Activated CD8-positive, alpha-beta T cell treated with anti-CD3 and anti-CD28 coated beads for 36 hours (primary cell): ENCODE results near the gene GAB3. TPM values are rescaled to one million over a fixed set of nuclear protein-coding genes. Genes with fewer than 3 reads are reported as not detected.
"Not testable (repeated sequence)": the region's sequence is repeated elsewhere in the genome, so short reads cannot be mapped to it uniquely, and the experiment has no call there.

Experiments used
- ATAC-seq: fragments of 200-7000 bp; cut with Tn5 transposase; one replicate; pipeline ENCODE4 v1.10.0; 2021; ENCODE audit warnings: mild to moderate bottlenecking, moderate library complexity
- CTCF ChIA-PET: fragments of 350-600 bp; sonication (Branson Sonifier 250); formaldehyde crosslinking; loops from one replicate; lab custom pipeline; 2021; ENCODE audit warnings: antibody characterized with exemption; lab: Charles Lee
- POLR2A ChIA-PET: fragments of 350-600 bp; sonication (Branson Sonifier 250); formaldehyde crosslinking; loops from one replicate; lab custom pipeline; 2021; ENCODE audit warnings: antibody characterized with exemption; lab: Charles Lee
- DNase-seq: peaks from one replicate; pipeline ENCODE4 v3.0.0-alpha.2; 2020
- H3K27ac Mint-ChIP-seq: one replicate; pipeline ENCODE4 v1.8.0; 2021; ENCODE audit warnings: mild to moderate bottlenecking, mixed read lengths
- H3K27me3 Mint-ChIP-seq: one replicate; pipeline ENCODE4 v1.8.0; 2021; ENCODE audit warnings: mixed read lengths
- H3K36me3 Mint-ChIP-seq: one replicate; pipeline ENCODE4 v1.8.0; 2021; ENCODE audit warnings: low read depth, mixed read lengths
- H3K4me1 Mint-ChIP-seq: one replicate; pipeline ENCODE4 v1.8.0; 2021; ENCODE audit warnings: low read depth, mixed read lengths
- H3K4me3 Mint-ChIP-seq: one replicate; pipeline ENCODE4 v1.8.0; 2021; ENCODE audit warnings: mild to moderate bottlenecking, moderate library complexity, mixed read lengths
- H3K9me3 Mint-ChIP-seq: one replicate; pipeline ENCODE4 v1.8.0; 2021; ENCODE audit warnings: mixed read lengths
- intact Hi-C: fragments of 100-400 bp; cut with micrococcal nuclease; formaldehyde crosslinking; loops from one replicate; pipeline ENCODE4 v1.10.0; 2022
- total RNA-seq, 2 experiments: library from RNA; stranded (reverse); gene quantifications; one replicate each; pipeline ENCODE4 v1.2.3, GENCODE V29; 2021

Gene GAB3
- total RNA-seq, 2 experiments from 2014 or later, result 3.9 to 5.0 TPM

- POLR2A ChIA-PET, ATAC-seq, H3K9me3 Mint-ChIP-seq, H3K27me3 Mint-ChIP-seq, DNase-seq, H3K4me3 Mint-ChIP-seq, CTCF ChIA-PET, H3K27ac Mint-ChIP-seq, intact Hi-C loops, H3K36me3 Mint-ChIP-seq, H3K4me1 Mint-ChIP-seq: not testable (repeated sequence)
Measured at GRCh38 chrX:154641740-154642139, 109.1 kb downstream of the GAB3 start.

GRCh38 chrX:154633661-154634060 is 117.2 kb downstream of the GAB3 start:
- H3K9me3 Mint-ChIP-seq, POLR2A ChIA-PET, DNase-seq, H3K4me1 Mint-ChIP-seq, H3K4me3 Mint-ChIP-seq, H3K27me3 Mint-ChIP-seq, CTCF ChIA-PET, ATAC-seq, H3K27ac Mint-ChIP-seq, intact Hi-C loops, H3K36me3 Mint-ChIP-seq: not testable (repeated sequence)

- H3K4me3 Mint-ChIP-seq, intact Hi-C loops, ATAC-seq: not testable (repeated sequence)
Measured at GRCh38 chrX:154630949-154631348, 119.9 kb downstream of the GAB3 start.

GRCh38 chrX:154628960-154629359 is 121.9 kb downstream of the GAB3 start:
- intact Hi-C loops, H3K4me1 Mint-ChIP-seq, POLR2A ChIA-PET, H3K36me3 Mint-ChIP-seq, H3K27ac Mint-ChIP-seq, H3K27me3 Mint-ChIP-seq, H3K4me3 Mint-ChIP-seq, DNase-seq, CTCF ChIA-PET, H3K9me3 Mint-ChIP-seq: not testable (repeated sequence)
- peak; percentile 74 for ATAC-seq

More at GRCh38 chrX:154630949-154631348, 119.9 kb downstream of the GAB3 start:
- H3K36me3 Mint-ChIP-seq, POLR2A ChIA-PET, DNase-seq, H3K27ac Mint-ChIP-seq, H3K9me3 Mint-ChIP-seq, H3K4me1 Mint-ChIP-seq, H3K27me3 Mint-ChIP-seq, CTCF ChIA-PET: not testable (repeated sequence)

Other genes with a start within 250 kb of the GAB3 start
- 10 to 100 TPM; 27.9 to 31.9 TPM for gene FAM3A, start 234.8 kb downstream of the GAB3 start, total RNA-seq
- gene G6PD, start 204.2 kb downstream of the GAB3 start, total RNA-seq, result 10 to 100 TPM; 88.4 to 92.5 TPM
- gene IKBKG, start 203.5 kb downstream of the GAB3 start, total RNA-seq, result 10 to 100 TPM; 34.4 to 40.6 TPM
- gene CTAG1A, start 165.9 kb downstream of the GAB3 start, total RNA-seq, result not detected
- not detected for gene CTAG1B, start 131.8 kb downstream of the GAB3 start, total RNA-seq
- not detected for gene CTAG2, start 97.5 kb downstream of the GAB3 start, total RNA-seq
- 100 to 1,000 TPM; 132 to 138 TPM for gene DKC1, start 11.8 kb upstream of the GAB3 start, total RNA-seq
- gene MPP1, start 54.4 kb upstream of the GAB3 start, total RNA-seq, result 10 to 100 TPM; 22.5 to 24.9 TPM
- not detected for gene SMIM9, start 83.6 kb upstream of the GAB3 start, total RNA-seq
- 10 to 100 TPM; 38.2 to 40.6 TPM for gene F8A1, start 135.3 kb upstream of the GAB3 start, total RNA-seq